K562 (cell line): ENCODE measurements around the gene BEST3. TPM values are rescaled to one million over a fixed set of nuclear protein-coding genes. Genes with fewer than 3 reads are reported as not detected.

Experiments used
- ATAC-seq: fragments of 200-7000 bp; cut with Tn5 transposase; 3 replicates; pipeline ENCODE4 v1.9.1; 2020; ENCODE audit warnings: moderate library complexity
- BruUV-seq: library from RNA; stranded (reverse); fragments of 400-500 nt; replicated peaks from 2 replicates; lab custom pipeline; 2021; lab: Mats Ljungman, UMichigan
- CTCF ChIA-PET: fragments of 300-600 bp; formaldehyde crosslinking; extraction: SDS; loops from one replicate; lab custom pipeline; 2021; ENCODE audit warnings: low intra/inter-chr PET ratio; lab: Yijun Ruan, JAX
- POLR2A ChIA-PET: fragments of 300-600, 350-650 bp; sonication (Branson Sonifier 250); formaldehyde crosslinking; extraction: SDS; loops from one replicate; lab custom pipeline; 2021; ENCODE audit warnings: antibody characterized with exemption, inconsistent platforms; lab: Yijun Ruan, JAX
- DNase-seq, 4 experiments: peaks; one replicate each; pipeline versions ENCODE4 v3.0.0 to v3.0.0-alpha.2; 2011 to 2018; ENCODE audit warnings: low spot score in 3 of 4, mixed read lengths in 3 of 4; ENCODE audit errors: extremely low read depth in 1 of 4
- FAIRE-seq: peaks from 2 replicates; lab custom pipeline; 2011; peaks lifted over from hg19 to GRCh38; lab: Jason Lieb, UNC
- H2AFZ ChIP-seq: 2 replicates; pipeline ENCODE4 v1.6.0; 2011; ENCODE audit warnings: low read depth, low read length, control low read depth, inconsistent platforms
- H3K27ac ChIP-seq: fragments of 200-600 bp; 3 replicates; pipeline ENCODE4 v1.8.0; 2011; ENCODE audit warnings: low read depth, mild to moderate bottlenecking, control low read depth, inconsistent platforms, low read length, moderate library complexity, mixed read lengths; ENCODE audit errors: extremely low read depth
- H3K27me3 ChIP-seq, 2 experiments: fragments of 300-600 bp in 1 of 2; 2 replicates in 1 of 2; 3 replicates in 1 of 2; pipeline versions ENCODE4 v1.6.0 to v1.8.0; 2011; ENCODE audit warnings: inconsistent platforms in 2 of 2, low read length in 2 of 2, mild to moderate bottlenecking in 1 of 2, mixed read lengths in 1 of 2, moderate library complexity in 1 of 2; ENCODE audit not compliant: control insufficient read depth in 2 of 2, insufficient read depth in 2 of 2
- H3K36me3 ChIP-seq: fragments of 300-600 bp; 3 replicates; pipeline ENCODE4 v1.8.0; 2011; ENCODE audit warnings: mild to moderate bottlenecking, low read length, inconsistent platforms; ENCODE audit not compliant: control insufficient read depth, insufficient read depth
- H3K4me1 ChIP-seq, 2 experiments: fragments of 200-600 bp in 1 of 2; replicated peaks in 1 of 2; 2 replicates in 1 of 2; 3 replicates in 1 of 2; pipeline versions ENCODE4 v1.5.1 to v1.8.0; 2011; ENCODE audit warnings: inconsistent platforms in 2 of 2, low read length in 2 of 2, mild to moderate bottlenecking in 1 of 2, mixed read lengths in 1 of 2, moderate library complexity in 1 of 2; ENCODE audit not compliant: control insufficient read depth in 2 of 2, insufficient read depth in 2 of 2
- H3K4me2 ChIP-seq: 2 replicates; pipeline ENCODE4 v1.6.1; 2011; ENCODE audit warnings: low read length, control low read depth, inconsistent platforms, mixed read lengths; ENCODE audit not compliant: insufficient read depth
- H3K4me3 ChIP-seq: fragments of 200-600 bp; sonication (generic), shearing (Covaris generic); 2 replicates; pipeline ENCODE4 v1.5.1; 2016; ENCODE audit warnings: control low read depth, inconsistent platforms
- H3K79me2 ChIP-seq: fragments of 200-600 bp; 3 replicates; pipeline ENCODE4 v1.8.0; 2011; ENCODE audit warnings: low read length, inconsistent platforms; ENCODE audit not compliant: control insufficient read depth, insufficient read depth
- H3K9ac ChIP-seq, 2 experiments: 2 replicates each; pipeline versions ENCODE4 v1.6.0 to v1.6.1; 2011; ENCODE audit warnings: low read depth in 2 of 2, low read length in 2 of 2, control low read depth in 1 of 2, inconsistent platforms in 1 of 2, mild to moderate bottlenecking in 1 of 2, mixed read lengths in 1 of 2; ENCODE audit not compliant: insufficient read depth in 1 of 2
- H3K9me1 ChIP-seq: one replicate; pipeline ENCODE4 v1.6.0; 2011; ENCODE audit warnings: inconsistent platforms, mild to moderate bottlenecking, low read length, moderate library complexity; ENCODE audit not compliant: control insufficient read depth, insufficient read depth
- H3K9me3 ChIP-seq: replicated peaks from 2 replicates; pipeline ENCODE4 v1.5.1; 2011; ENCODE audit warnings: low read depth, low read length, inconsistent platforms; ENCODE audit not compliant: control insufficient read depth, insufficient read depth
- H4K20me1 ChIP-seq: replicated peaks from 2 replicates; pipeline ENCODE4 v1.6.1; 2011; ENCODE audit warnings: low read length, inconsistent platforms, mixed read lengths; ENCODE audit not compliant: control insufficient read depth, insufficient read depth
- BDP1 ChIP-seq: IDR thresholded peaks from 3 replicates; pipeline ENCODE4 v1.6.1; 2011; ENCODE audit not compliant: insufficient read length, insufficient read depth
- CBFA2T3 ChIP-seq: fragments of 450-650 bp; IDR thresholded peaks from 2 replicates; pipeline ENCODE4 v1.6.1; 2017
- CLOCK ChIP-seq: fragments of 250-450 bp; sonication (Bioruptor Pico); IDR thresholded peaks from 2 replicates; pipeline ENCODE4 v1.4.0; 2020; ENCODE audit warnings: mild to moderate bottlenecking, moderate library complexity, borderline replicate concordance
- ZBTB26 ChIP-seq: fragments of 450-650 bp; formaldehyde crosslinking; IDR thresholded peaks from 2 replicates; pipeline ENCODE4 v1.4.0; 2022; ENCODE audit warnings: missing genetic modification characterization
- WGBS: fragments of 100-300 bp; shearing (Covaris generic); methylation state at CpG from one replicate; pipeline ENCODE4 v1.1.6; 2016; ENCODE audit warnings: low coverage, mixed read lengths; ENCODE audit not compliant: insufficient coverage; ENCODE audit errors: missing lambda C conversion rate; 5-methylcytosine and 5-hydroxymethylcytosine counted together
- in situ Hi-C: fragments of 300-500 bp; cut with MboI; formaldehyde crosslinking; loops from 4 replicates; pipeline ENCODE4 v1.15.0; 2018; ENCODE audit warnings: inconsistent platforms, mixed read lengths
- intact Hi-C: fragments of 100-400 bp; cut with micrococcal nuclease; formaldehyde crosslinking; loops from 2 replicates; pipeline ENCODE4 v1.14.2; 2022
- polyA plus RNA-seq, 8 experiments: library from polyadenylated mRNA; depleted of rRNA in 4 of 8; stranded (reverse) in 5 of 8; unstranded in 3 of 8; fragments of >200 nt; fragmentation: Nextera tagmentation in 2 of 8; fragmentation: Illumina TruSeq in 1 of 8; extraction: Ambion mirVana in 2 of 8; extraction: Trizol in 1 of 8; gene quantifications; 2 replicates each; pipeline versions ENCODE4 v1.2.1 to v1.2.3, GENCODE V29; 2011 to 2014; ENCODE audit warnings: inconsistent platforms in 1 of 8, missing spikeins in 1 of 8
- total RNA-seq, 7 experiments: library from RNA; depleted of rRNA in 6 of 7; stranded (reverse); fragments of >200 nt in 6 of 7; fragmentation: Illumina TruSeq in 2 of 7; extraction: Trizol in 2 of 7; gene quantifications; 2 replicates each; pipeline versions ENCODE4 v1.2.1 to v1.2.3, GENCODE V29; 2011 to 2021; ENCODE audit warnings: low replicate concordance in 1 of 7
- TF ChIP-seq, protein P1 (sequence below): fragments of 250-450 bp; sonication (Bioruptor Pico); IDR thresholded peaks from 2 replicates; pipeline ENCODE4 v1.8.0; 2021; ENCODE audit warnings: moderate library complexity, mild to moderate bottlenecking, inconsistent platforms

Gene BEST3
- total and polyA plus RNA-seq, 9 of the 15 experiments (the other 6 are each of a cell fraction or from before 2014, with no cell fraction given), result 0.15 TPM; not detected in 8

GRCh38 chr12:69685810-69686209 is 13.3 kb downstream of the BEST3 start:
- Histone ChIP-seq H3K4me3 (no peak overlapping the region), H3K4me1 (peaks cover 5 to 7% of the 10 kb centered on the region in 2 experiments; a peak in 3 of 5 replicates), H3K36me3 (no peaks in the 10 kb centered on the region), H3K9ac (no peak overlapping the region), H2AFZ (no peak overlapping the region), H3K27me3 (peaks cover 4 to 7% of the 10 kb centered on the region in 2 experiments; a peak in 2 of 5 replicates), H3K79me2 (no peaks in the 10 kb centered on the region), H3K27ac (no peak overlapping the region), H4K20me1 (no peaks in the 10 kb centered on the region), H3K9me3 (no peaks in the 10 kb centered on the region), H3K4me2 (no peak overlapping the region), H3K9me1 (no peaks in the 10 kb centered on the region)
- CTCF ChIA-PET, result no interaction called here
- no peak for DNase-seq
- WGBS, result 6% methylated on average over 2 of the region's 2 CpGs
- no peak for ATAC-seq
- no peak for FAIRE-seq
- BruUV-seq, result no TSS peak
- intact Hi-C loops, result no loop called here
- in situ Hi-C loops, result no loop called here
- POLR2A ChIA-PET, result no interaction called here
- TF ChIP-seq BDP1 (no peak), CLOCK (CRISPR knock-in tag) (no peak), ZBTB26 (CRISPR knock-in tag) (no peak), CBFA2T3 (no peak)
- TF ChIP-seq, protein P1, sequence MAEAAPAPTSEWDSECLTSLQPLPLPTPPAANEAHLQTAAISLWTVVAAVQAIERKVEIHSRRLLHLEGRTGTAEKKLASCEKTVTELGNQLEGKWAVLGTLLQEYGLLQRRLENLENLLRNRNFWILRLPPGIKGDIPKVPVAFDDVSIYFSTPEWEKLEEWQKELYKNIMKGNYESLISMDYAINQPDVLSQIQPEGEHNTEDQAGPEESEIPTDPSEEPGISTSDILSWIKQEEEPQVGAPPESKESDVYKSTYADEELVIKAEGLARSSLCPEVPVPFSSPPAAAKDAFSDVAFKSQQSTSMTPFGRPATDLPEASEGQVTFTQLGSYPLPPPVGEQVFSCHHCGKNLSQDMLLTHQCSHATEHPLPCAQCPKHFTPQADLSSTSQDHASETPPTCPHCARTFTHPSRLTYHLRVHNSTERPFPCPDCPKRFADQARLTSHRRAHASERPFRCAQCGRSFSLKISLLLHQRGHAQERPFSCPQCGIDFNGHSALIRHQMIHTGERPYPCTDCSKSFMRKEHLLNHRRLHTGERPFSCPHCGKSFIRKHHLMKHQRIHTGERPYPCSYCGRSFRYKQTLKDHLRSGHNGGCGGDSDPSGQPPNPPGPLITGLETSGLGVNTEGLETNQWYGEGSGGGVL (CRISPR knock-in tag), result no peak
